ENCODE measurements around the gene APOH.

The APOH gene

DNA sequence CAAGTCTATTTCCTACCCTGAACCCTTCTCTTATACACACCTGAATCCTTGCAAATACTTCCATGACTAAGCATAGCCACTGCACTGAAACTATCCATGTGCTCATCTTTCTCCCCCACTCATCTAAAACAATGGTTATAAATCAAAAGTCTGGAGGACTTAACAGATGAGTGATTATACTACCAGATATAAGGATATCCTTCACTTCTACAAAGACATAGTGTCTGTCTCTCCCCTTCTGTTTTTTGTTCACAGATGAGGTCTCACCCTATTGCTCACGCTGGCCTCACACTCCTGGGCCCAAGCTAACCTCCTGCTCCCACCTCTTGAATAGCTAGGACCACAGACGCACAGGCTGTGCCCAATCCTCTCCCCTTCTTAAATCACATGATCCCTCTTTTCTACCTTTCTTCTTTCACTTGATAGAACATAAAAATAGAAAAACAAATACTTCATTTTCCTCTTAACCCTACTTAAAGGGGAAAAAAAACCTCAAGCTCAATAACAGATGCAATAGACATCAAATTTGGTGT lies 56.5 kb downstream of the APOH start:
- TF ChIP-seq, protein P1, sequence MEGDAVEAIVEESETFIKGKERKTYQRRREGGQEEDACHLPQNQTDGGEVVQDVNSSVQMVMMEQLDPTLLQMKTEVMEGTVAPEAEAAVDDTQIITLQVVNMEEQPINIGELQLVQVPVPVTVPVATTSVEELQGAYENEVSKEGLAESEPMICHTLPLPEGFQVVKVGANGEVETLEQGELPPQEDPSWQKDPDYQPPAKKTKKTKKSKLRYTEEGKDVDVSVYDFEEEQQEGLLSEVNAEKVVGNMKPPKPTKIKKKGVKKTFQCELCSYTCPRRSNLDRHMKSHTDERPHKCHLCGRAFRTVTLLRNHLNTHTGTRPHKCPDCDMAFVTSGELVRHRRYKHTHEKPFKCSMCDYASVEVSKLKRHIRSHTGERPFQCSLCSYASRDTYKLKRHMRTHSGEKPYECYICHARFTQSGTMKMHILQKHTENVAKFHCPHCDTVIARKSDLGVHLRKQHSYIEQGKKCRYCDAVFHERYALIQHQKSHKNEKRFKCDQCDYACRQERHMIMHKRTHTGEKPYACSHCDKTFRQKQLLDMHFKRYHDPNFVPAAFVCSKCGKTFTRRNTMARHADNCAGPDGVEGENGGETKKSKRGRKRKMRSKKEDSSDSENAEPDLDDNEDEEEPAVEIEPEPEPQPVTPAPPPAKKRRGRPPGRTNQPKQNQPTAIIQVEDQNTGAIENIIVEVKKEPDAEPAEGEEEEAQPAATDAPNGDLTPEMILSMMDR (IDR thresholded peaks at IDR 0.05), result no peak
- no peak overlapping the region for H3K27ac ChIP-seq
- H3K4me1 ChIP-seq, result no peaks in the 10 kb centered on the region
- no peak overlapping the region for H3K4me3 ChIP-seq (ENCODE audit: low read depth, low read length)
- H3K9ac ChIP-seq, result no peak overlapping the region
- H3K9me3 ChIP-seq (ENCODE audit: control insufficient read depth, low read length), result no peaks in the 10 kb centered on the region
- no peak overlapping the region for H3K4me2 ChIP-seq (ENCODE audit: low read length)
- no peak overlapping the region for H2AFZ ChIP-seq
- H3K36me3 ChIP-seq (ENCODE audit: control insufficient read depth, insufficient read depth, low read length), result no peaks in the 10 kb centered on the region
- no peaks in the 10 kb centered on the region for H3K79me2 ChIP-seq
- H3K27me3 ChIP-seq (ENCODE audit: control insufficient read depth, insufficient read depth, low read length), result no peaks in the 10 kb centered on the region

DNA sequence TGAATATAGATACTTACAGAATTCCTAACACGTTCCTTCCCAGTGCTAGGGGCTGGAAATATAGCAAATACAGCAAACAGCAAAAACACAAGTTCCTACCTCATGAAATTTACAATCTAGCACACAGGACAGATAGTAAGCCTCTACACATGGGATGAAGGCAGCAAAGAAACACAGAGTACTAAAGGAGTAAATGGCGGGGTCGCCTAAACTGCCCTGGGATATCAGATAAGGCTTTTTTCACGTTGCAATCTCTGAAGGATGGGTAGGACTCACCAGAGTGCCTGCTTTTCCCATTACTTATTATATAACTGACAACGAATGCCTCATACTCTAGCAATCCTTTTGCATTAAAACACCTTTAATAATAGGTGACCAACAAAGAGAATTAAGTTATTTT lies 57.1 kb downstream of the APOH start:
- Histone ChIP-seq H3K79me2 (no peaks in the 10 kb centered on the region), H3K9ac (no peak overlapping the region), H3K27ac (no peak overlapping the region), H2AFZ (no peak overlapping the region), H3K27me3 (ENCODE audit: control insufficient read depth, insufficient read depth, low read length) (no peaks in the 10 kb centered on the region), H3K4me1 (no peaks in the 10 kb centered on the region), H3K9me3 (ENCODE audit: control insufficient read depth, low read length) (no peaks in the 10 kb centered on the region), H3K4me3 (ENCODE audit: low read depth, low read length) (no peak overlapping the region), H3K36me3 (ENCODE audit: control insufficient read depth, insufficient read depth, low read length) (no peaks in the 10 kb centered on the region), H3K4me2 (ENCODE audit: low read length) (no peak overlapping the region)
- TF ChIP-seq, protein P1 (IDR thresholded peaks at IDR 0.05), result no peak

DNA sequence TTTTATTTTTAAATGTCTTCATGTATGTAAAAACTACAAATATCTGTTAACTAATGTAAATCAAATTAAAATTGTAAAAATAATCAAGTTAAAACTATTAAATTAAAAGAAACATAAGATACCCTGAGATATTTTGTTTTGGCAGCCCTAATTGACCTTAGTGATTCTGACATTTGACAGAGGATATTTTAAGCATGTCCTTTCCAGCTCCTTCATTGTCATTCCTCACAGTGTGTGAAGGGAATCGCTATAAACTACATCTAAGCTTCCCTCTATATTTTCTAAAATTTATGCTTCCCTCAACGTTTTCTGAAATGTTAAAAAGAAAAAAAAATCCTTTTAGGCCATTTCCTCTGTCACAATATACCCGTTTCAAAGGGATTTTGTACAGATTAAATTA lies 57.5 kb downstream of the APOH start:
- Histone ChIP-seq H2AFZ (no peak overlapping the region), H3K4me1 (no peaks in the 10 kb centered on the region), H3K4me2 (ENCODE audit: low read length) (no peak overlapping the region), H3K9me3 (ENCODE audit: control insufficient read depth, low read length) (no peaks in the 10 kb centered on the region), H3K4me3 (ENCODE audit: low read depth, low read length) (no peak overlapping the region), H3K9ac (no peak overlapping the region), H3K79me2 (no peaks in the 10 kb centered on the region), H3K36me3 (ENCODE audit: control insufficient read depth, insufficient read depth, low read length) (no peaks in the 10 kb centered on the region), H3K27me3 (ENCODE audit: control insufficient read depth, insufficient read depth, low read length) (no peaks in the 10 kb centered on the region), H3K27ac (no peak overlapping the region)
- TF ChIP-seq, protein P1 (IDR thresholded peaks at IDR 0.05), result no peak

DNA sequence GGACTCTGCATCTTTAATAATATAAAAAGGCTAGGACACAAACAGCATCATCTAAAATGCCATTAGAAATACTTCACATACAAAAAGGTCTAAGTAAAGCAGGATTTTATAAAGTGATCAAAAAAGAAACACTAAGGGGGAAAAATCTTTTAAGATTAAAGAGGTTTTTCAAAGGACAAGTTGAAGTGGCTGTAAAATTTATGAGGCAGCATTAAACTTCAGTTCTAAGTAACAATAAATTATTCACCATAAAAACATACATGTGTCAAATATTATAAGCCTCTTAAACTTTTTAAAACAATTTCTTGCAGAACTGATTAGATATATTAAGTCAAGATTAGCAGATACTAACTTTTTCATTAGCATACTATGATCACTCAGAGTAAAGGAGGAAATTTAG lies 58.0 kb downstream of the APOH start:
- Histone ChIP-seq H3K4me3 (ENCODE audit: low read depth, low read length) (no peak overlapping the region), H3K79me2 (no peaks in the 10 kb centered on the region), H3K9me3 (ENCODE audit: control insufficient read depth, low read length) (no peaks in the 10 kb centered on the region), H3K9ac (no peak overlapping the region), H2AFZ (no peak overlapping the region), H3K27ac (no peak overlapping the region), H3K4me1 (no peaks in the 10 kb centered on the region), H3K27me3 (ENCODE audit: control insufficient read depth, insufficient read depth, low read length) (no peaks in the 10 kb centered on the region), H3K36me3 (ENCODE audit: control insufficient read depth, insufficient read depth, low read length) (no peaks in the 10 kb centered on the region), H3K4me2 (ENCODE audit: low read length) (no peak overlapping the region)
- TF ChIP-seq, protein P1 (IDR thresholded peaks at IDR 0.05), result no peak

DNA sequence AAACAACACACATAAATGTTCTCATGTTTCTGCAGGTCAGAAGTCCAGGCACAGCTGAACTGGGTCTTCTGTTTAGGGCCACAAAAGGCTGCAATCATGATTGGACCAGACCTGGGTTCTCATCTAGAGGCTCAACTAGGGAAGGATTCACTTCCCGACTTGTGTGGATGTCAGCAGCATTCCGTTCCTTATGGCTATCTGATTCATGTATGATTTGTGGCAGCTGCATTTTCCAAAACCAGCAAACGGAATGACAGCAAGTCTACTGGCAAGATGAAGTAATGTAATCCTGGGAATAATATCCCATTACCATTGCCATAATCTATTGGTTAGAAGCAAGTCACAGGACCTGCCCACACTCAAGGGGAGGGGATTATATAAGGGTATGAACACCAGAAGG lies 59.4 kb downstream of the APOH start:
- Histone ChIP-seq H3K4me1 (no peaks in the 10 kb centered on the region), H3K4me3 (ENCODE audit: low read depth, low read length) (no peak overlapping the region), H2AFZ (no peak overlapping the region), H3K36me3 (ENCODE audit: control insufficient read depth, insufficient read depth, low read length) (no peaks in the 10 kb centered on the region), H3K4me2 (ENCODE audit: low read length) (no peak overlapping the region), H3K9me3 (ENCODE audit: control insufficient read depth, low read length) (no peaks in the 10 kb centered on the region), H3K9ac (no peak overlapping the region), H3K79me2 (no peaks in the 10 kb centered on the region), H3K27ac (no peak overlapping the region), H3K27me3 (ENCODE audit: control insufficient read depth, insufficient read depth, low read length) (no peaks in the 10 kb centered on the region)
- TF ChIP-seq, protein P1 (IDR thresholded peaks at IDR 0.05), result no peak
